Natural killer cell (primary cell): ENCODE measurements around the gene SEC16A. TPM values are rescaled to one million over a fixed set of nuclear protein-coding genes. Genes with fewer than 3 reads are reported as not detected.

Source experiments
- ATAC-seq, 3 donors: fragments of 150-1000 bp in 2 of 3; fragments of 200-7000 bp in 1 of 3; cut with Tn5 transposase; 1 replicate in 1 of 3; 2 replicates in 2 of 3; pipeline ENCODE4 v1.10.0; 2021; ENCODE audit warnings: mild to moderate bottlenecking in 2 of 3, moderate library complexity in 2 of 3
- DNase-seq, 2 donors: peaks; one replicate each; pipeline versions ENCODE4 v3.0.0 to v3.0.0-alpha.2; 2013 to 2021; ENCODE audit warnings: mixed read lengths in 1 of 2
- H3K27ac ChIP-seq: one replicate; pipeline ENCODE4 v1.5.1; 2013; ENCODE audit warnings: mild to moderate bottlenecking, low read length
- H3K27me3 ChIP-seq: one replicate; pipeline ENCODE4 v1.6.1; 2013; ENCODE audit warnings: low read length; ENCODE audit not compliant: control insufficient read depth, insufficient read depth
- H3K36me3 ChIP-seq: one replicate; pipeline ENCODE4 v1.6.1; 2013; ENCODE audit warnings: low read length; ENCODE audit not compliant: control insufficient read depth, insufficient read depth
- H3K4me1 ChIP-seq: one replicate; pipeline ENCODE4 v1.6.1; 2013; ENCODE audit warnings: low read length; ENCODE audit not compliant: control insufficient read depth, insufficient read depth
- H3K4me3 ChIP-seq: one replicate; pipeline ENCODE4 v1.5.1; 2013; ENCODE audit warnings: low read length
- H3K9me3 ChIP-seq: one replicate; pipeline ENCODE4 v1.6.1; 2013; ENCODE audit warnings: low read length; ENCODE audit not compliant: control insufficient read depth, insufficient read depth
- H3K27ac Mint-ChIP-seq, 2 donors: one replicate each; pipeline ENCODE4 v1.8.0; 2022; ENCODE audit warnings: mild to moderate bottlenecking in 2 of 2, mixed read lengths in 2 of 2, moderate library complexity in 1 of 2
- H3K27me3 Mint-ChIP-seq, 2 donors: one replicate each; pipeline ENCODE4 v1.8.0; 2022; ENCODE audit warnings: low read depth in 2 of 2, mixed read lengths in 2 of 2
- H3K36me3 Mint-ChIP-seq: one replicate; pipeline ENCODE4 v1.8.0; 2022; ENCODE audit warnings: mixed read lengths
- H3K4me1 Mint-ChIP-seq, 2 donors: one replicate each; pipeline ENCODE4 v1.8.0; 2022; ENCODE audit warnings: mixed read lengths in 2 of 2
- H3K4me3 Mint-ChIP-seq: one replicate; pipeline ENCODE4 v1.8.0; 2022; ENCODE audit warnings: mild to moderate bottlenecking, moderate library complexity, mixed read lengths
- H3K9me3 Mint-ChIP-seq, 2 donors: one replicate each; pipeline ENCODE4 v1.8.0; 2022; ENCODE audit warnings: mixed read lengths in 2 of 2
- WGBS: methylation state at CpG from one replicate; pipeline ENCODE4 v1.1.7; 2013; ENCODE audit warnings: missing lambda C conversion rate; ENCODE audit not compliant: insufficient coverage; 5-methylcytosine and 5-hydroxymethylcytosine counted together
- intact Hi-C: fragments of 100-400 bp; cut with micrococcal nuclease; formaldehyde crosslinking; loops from one replicate; pipeline ENCODE4 v1.14.2; 2022
- total RNA-seq, 4 donors: library from RNA; stranded (reverse); fragments of 120-200 nt in 1 of 4; gene quantifications; one replicate each; pipeline versions ENCODE4 v1.2.3 to v1.2.4, GENCODE V29; 2013 to 2022
- TF ChIP-seq, protein P1 (sequence below): fragments of 200-600 bp; IDR thresholded peaks from one replicate; pipeline ENCODE4 v1.8.0; 2022; ENCODE audit warnings: antibody characterized with exemption

SEC16A gene
- total RNA-seq, 3 donors from 2014 or later (not counting 1 experiment from before 2014, with no cell fraction given), result 84.3 to 89.0 (median 87.1) TPM

DNA sequence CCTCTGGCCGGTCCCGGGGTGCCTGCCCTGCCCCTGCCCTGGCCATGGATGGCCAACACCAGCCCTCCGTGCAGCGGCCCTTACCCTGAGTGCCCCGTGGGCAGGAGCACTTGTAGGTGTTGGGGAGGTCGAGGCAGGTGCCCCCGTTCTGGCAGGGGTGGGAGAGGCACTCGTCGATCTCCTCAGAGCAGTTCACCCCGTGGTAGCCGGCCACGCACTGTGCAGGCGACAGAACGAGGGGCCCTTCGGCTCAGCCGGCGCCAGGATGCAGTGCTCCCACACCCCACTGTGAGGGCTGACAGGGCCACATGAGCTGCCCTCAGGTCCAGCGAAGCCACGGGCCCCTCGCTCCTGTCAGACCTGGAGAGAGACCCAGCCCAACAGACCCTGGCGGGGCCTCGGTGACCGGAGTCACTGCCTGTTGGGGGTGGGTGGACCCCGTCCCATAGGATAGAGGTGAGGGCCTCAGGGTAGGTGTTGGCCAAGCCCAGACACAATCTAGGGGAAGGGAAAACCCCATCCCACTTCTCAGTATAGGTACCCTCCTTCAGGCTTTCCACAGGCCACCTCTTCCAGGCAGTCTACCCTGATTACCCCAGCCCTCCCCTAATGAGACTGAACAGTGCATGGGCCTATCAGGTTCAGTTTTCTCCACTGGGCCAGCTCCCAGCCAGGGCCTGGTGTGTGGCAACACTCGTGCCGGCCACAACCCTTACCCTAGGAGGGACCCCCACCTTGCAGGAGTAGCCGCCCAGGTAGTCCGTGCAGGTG is 24.6 kb upstream of the SEC16A start:
- no peak overlapping the region for H3K4me3 ChIP-seq
- peaks cover 99% of the 10 kb centered on the region for H3K36me3 ChIP-seq

DNA sequence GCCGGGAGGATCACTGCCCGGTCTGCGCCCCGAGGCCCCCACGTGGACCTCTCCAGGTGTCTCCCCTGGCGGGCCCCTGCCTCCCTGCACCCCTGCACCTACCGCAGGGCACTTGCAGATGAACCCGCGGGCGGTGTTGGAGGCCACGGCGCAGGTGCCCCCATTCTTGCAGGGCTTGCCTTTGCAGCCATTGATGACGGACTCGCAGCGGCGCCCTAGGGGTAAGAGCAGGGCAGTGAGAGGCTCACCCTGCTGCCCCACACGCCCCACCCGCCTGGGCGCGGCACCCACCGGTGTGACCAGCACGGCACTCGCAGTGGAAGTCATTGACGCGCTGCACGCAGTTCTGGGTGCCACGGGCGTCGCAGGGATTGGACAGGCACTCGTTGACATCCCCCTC is 23.6 kb upstream of the SEC16A start:
- H3K4me1 Mint-ChIP-seq, result no peaks in the 10 kb centered on the region
- Histone ChIP-seq H3K36me3 (peaks cover 97% of the 10 kb centered on the region), H3K9me3 (no peaks in the 10 kb centered on the region), H3K27ac (no peak overlapping the region), H3K4me3 (no peak overlapping the region), H3K27me3 (no peaks in the 10 kb centered on the region), H3K4me1 (peaks cover 15% of the 10 kb centered on the region)
- no peaks in the 10 kb centered on the region for H3K9me3 Mint-ChIP-seq
- no peak overlapping the region for H3K27ac Mint-ChIP-seq
- TF ChIP-seq, protein P1, sequence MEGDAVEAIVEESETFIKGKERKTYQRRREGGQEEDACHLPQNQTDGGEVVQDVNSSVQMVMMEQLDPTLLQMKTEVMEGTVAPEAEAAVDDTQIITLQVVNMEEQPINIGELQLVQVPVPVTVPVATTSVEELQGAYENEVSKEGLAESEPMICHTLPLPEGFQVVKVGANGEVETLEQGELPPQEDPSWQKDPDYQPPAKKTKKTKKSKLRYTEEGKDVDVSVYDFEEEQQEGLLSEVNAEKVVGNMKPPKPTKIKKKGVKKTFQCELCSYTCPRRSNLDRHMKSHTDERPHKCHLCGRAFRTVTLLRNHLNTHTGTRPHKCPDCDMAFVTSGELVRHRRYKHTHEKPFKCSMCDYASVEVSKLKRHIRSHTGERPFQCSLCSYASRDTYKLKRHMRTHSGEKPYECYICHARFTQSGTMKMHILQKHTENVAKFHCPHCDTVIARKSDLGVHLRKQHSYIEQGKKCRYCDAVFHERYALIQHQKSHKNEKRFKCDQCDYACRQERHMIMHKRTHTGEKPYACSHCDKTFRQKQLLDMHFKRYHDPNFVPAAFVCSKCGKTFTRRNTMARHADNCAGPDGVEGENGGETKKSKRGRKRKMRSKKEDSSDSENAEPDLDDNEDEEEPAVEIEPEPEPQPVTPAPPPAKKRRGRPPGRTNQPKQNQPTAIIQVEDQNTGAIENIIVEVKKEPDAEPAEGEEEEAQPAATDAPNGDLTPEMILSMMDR, result no peak
- DNase-seq (no peak), ATAC-seq (peak in 1 of 3 donors; percentile 4)
- no peaks in the 10 kb centered on the region for H3K36me3 Mint-ChIP-seq
- intact Hi-C loops, result no loop called here
- 95% methylated on average over 30 of the region's 30 CpGs for WGBS
- no peaks in the 10 kb centered on the region for H3K27me3 Mint-ChIP-seq
- H3K4me3 Mint-ChIP-seq, result no peak overlapping the region

More for the DNA sequence above, 24.6 kb upstream of the SEC16A start:
- Mint-ChIP-seq H3K4me1 (no peaks in the 10 kb centered on the region), H3K27ac (no peak overlapping the region), H3K36me3 (no peaks in the 10 kb centered on the region), H3K27me3 (no peaks in the 10 kb centered on the region), H3K9me3 (no peaks in the 10 kb centered on the region), H3K4me3 (no peak overlapping the region)
- 95% methylated on average over 27 of the region's 28 CpGs for WGBS
- intact Hi-C loops, result no loop called here
- no peak for DNase-seq
- Histone ChIP-seq H3K27me3 (no peaks in the 10 kb centered on the region), H3K27ac (no peak overlapping the region), H3K9me3 (no peaks in the 10 kb centered on the region), H3K4me1 (peaks cover 15% of the 10 kb centered on the region)
- TF ChIP-seq, protein P1, result no peak
- ATAC-seq, result no peak

DNA sequence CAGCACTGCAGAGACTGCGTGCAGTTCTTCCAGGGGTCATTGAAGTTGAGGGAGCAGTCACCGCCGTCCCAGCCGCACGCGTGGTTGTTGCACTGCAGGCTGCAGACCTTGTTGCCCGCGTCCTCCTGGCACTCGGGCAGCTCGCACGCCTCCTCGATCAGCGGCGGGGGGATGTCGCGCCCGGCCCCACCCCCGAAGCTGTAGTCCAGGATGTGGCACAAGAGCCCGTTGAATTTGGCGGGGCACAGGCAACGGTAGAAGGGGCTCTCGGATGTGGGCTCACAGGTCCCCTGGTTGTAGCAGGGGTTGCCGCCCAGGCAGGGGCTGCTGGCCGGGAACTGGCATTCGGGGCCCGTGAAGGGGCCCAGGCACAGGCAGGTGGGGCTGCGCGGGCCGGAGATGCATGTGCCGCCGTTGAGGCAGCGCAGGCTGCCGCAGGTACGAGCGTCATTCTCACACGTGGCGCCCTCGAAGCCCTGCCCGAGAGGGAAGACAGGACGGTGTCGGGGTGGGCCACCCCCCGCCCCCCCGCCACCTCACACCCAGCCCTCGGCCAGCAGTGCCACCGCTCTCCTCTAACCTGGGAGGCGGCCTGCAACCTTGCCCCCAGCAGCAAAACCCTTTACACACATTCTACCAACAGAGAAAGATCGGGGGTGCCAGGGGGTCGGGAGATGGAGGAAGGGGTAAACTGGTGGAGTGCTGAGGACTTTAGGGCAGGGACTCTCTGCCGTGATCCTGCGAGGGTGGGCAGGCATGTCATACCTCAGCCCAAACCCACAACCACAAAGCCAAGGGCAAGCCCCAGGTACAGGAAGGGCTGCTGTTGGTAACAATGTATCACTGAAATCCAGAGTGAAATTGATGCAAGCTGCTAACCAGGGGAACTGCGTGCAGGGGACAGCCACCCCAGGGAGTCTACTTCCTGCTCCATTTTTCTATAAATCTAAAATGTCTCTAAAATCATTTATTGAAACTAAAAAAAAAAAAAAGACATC is 22.9 kb upstream of the SEC16A start:
- H3K36me3 Mint-ChIP-seq, result no peaks in the 10 kb centered on the region
- no peak overlapping the region for H3K4me3 Mint-ChIP-seq
- H3K4me1 ChIP-seq, result peaks cover 15% of the 10 kb centered on the region
- 84% methylated on average over 42 of the region's 51 CpGs for WGBS
- intact Hi-C loops, result no loop called here
- peak in 2 of 3 donors; percentile 29 to 59 for ATAC-seq
- no peaks in the 10 kb centered on the region for H3K27me3 ChIP-seq
- TF ChIP-seq, protein P1, result no peak
- no peak overlapping the region for H3K4me3 ChIP-seq
- H3K27me3 Mint-ChIP-seq, result no peaks in the 10 kb centered on the region
- peak overlapping the region in 1 of 2 donors; percentile 34 for H3K27ac Mint-ChIP-seq
- no peaks in the 10 kb centered on the region for H3K4me1 Mint-ChIP-seq
- no peaks in the 10 kb centered on the region for H3K9me3 ChIP-seq
- H3K36me3 ChIP-seq, result peaks cover 95% of the 10 kb centered on the region
- H3K9me3 Mint-ChIP-seq, result no peaks in the 10 kb centered on the region
- no peak for DNase-seq
- H3K27ac ChIP-seq, result no peak overlapping the region
